GM18861 (cell line): ENCODE data around the gene GMIP.
A peak's percentile ranks its signal among the peaks of the same experiment; 100 is the strongest.
"Not testable (repeated sequence)": the region's sequence is repeated elsewhere in the genome, so short reads cannot be mapped to it uniquely, and the experiment has no call there.

ENCODE experiments used
- ATAC-seq: cut with Tn5 transposase; IDR thresholded peaks from one replicate; pipeline ENCODE4 v1.9.1; 2021; ENCODE audit not compliant: unreplicated experiment

The GMIP gene, protein sequence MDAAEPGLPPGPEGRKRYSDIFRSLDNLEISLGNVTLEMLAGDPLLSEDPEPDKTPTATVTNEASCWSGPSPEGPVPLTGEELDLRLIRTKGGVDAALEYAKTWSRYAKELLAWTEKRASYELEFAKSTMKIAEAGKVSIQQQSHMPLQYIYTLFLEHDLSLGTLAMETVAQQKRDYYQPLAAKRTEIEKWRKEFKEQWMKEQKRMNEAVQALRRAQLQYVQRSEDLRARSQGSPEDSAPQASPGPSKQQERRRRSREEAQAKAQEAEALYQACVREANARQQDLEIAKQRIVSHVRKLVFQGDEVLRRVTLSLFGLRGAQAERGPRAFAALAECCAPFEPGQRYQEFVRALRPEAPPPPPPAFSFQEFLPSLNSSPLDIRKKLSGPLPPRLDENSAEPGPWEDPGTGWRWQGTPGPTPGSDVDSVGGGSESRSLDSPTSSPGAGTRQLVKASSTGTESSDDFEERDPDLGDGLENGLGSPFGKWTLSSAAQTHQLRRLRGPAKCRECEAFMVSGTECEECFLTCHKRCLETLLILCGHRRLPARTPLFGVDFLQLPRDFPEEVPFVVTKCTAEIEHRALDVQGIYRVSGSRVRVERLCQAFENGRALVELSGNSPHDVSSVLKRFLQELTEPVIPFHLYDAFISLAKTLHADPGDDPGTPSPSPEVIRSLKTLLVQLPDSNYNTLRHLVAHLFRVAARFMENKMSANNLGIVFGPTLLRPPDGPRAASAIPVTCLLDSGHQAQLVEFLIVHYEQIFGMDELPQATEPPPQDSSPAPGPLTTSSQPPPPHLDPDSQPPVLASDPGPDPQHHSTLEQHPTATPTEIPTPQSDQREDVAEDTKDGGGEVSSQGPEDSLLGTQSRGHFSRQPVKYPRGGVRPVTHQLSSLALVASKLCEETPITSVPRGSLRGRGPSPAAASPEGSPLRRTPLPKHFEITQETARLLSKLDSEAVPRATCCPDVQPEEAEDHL

GRCh38 chr19:19643158-19644053 is at the start of gene GMIP:
Gene GMIP (minus strand): TSS chr19:19643657. CDS start chr19:19643529, 128 bp downstream.
- ATAC-seq, result peak; percentile 50

- ATAC-seq, result no peak
Measured at GRCh38 chr19:19691683-19692082, 48.2 kb upstream of the GMIP start.

GRCh38 chr19:19689023-19689422 is 45.6 kb upstream of the GMIP start:
- ATAC-seq, result not testable (repeated sequence)

DNA sequence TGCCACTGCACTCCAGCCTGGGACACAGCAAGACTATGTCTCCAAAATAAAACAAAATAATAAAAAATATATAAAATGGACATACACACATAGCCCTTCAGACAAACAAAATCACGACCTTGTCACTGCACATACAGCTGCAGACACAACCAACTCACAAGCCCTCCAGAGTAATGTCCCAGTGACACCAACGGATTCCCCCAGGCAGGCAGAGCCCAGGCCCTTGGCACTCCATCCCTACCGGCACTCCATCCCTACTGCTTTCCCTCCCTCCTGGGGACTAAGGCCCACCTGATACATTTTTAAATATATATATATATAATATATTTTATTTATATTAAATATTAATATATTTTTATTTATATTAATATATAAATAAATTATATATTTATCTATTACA is 43.6 kb upstream of the GMIP start:
- no peak for ATAC-seq

DNA sequence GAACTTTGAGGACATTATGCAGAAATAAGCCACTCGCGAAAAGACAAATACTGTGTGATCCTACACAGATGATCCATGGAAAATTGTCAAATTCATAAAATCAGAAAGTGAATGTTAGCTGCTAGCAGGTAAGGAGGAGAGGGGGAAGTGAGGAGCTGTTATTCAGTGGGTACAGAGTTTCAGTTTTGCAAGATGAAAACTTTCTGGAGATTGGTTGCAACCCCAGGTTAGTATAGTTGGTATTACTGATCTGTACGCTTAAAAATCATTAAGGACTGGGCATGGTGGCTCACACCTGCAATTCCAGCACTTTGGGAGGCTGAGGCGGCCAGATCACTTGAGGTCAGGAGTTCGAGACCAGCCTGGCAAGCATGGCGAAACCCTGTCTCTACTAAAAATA is 43.1 kb upstream of the GMIP start:
- no peak for ATAC-seq

DNA sequence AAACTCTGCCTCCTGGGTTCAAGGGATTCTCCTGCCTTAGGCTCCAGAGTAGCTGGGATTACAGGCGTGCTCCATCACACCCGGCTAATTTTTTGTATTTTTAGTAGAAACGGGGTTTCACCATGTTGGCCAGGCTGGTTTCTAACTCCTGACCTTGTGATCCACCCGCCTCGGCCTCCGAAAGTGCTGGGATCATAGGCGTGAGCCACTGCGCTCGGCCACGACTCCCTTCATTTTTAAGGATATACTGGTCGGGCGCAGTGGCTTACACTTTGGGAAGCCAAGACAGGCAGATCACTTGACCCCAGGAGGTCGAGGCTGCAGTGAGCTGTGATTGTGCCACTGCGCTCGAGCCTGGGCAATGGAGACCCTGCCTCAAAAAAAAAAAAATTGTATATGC is 42.7 kb upstream of the GMIP start:
- ATAC-seq, result not testable (repeated sequence)

DNA sequence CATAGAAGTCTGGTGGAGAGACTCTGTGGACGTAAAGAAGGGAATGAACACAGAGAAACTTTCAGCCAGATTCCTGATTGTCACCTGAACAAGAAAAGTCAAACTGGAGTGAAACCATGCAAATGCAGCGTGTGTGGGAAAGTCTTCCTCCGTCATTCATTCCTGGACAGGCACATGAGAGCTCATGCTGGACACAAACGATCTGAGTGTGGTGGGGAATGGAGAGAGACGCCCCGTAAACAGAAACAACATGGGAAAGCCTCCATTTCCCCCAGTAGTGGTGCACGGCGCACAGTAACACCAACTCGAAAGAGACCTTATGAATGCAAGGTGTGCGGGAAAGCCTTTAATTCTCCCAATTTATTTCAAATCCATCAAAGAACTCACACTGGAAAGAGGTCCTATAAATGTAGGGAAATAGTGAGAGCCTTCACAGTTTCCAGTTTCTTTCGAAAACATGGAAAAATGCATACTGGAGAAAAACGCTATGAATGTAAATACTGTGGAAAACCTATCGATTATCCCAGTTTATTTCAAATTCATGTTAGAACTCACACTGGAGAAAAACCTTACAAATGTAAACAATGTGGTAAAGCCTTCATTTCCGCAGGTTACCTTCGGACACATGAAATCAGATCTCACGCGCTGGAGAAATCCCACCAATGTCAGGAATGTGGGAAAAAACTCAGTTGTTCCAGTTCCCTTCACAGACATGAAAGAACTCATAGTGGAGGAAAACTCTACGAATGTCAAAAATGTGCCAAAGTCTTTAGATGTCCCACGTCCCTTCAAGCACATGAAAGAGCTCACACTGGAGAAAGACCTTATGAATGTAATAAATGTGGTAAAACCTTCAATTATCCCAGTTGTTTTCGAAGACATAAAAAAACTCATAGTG is 36.0 kb upstream of the GMIP start:
- no peak for ATAC-seq

DNA sequence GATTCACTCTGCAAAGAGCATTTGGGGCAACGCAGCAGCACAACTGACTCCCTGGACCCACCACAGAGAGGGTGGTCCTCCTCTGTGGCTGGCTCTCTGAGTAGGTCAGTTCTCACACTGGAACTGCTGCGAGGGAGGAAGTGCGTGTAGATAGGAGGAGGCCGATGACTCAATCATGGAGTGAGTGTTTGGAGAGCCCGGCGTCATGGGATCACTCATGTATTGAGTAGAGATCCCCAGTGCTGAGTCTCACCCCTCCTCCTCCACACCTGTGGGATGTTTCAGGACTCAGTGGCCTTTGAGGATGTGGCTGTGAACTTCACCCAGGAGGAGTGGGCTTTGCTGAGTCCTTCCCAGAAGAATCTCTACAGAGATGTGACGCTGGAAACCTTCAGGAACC is 34.1 kb upstream of the GMIP start:
- ATAC-seq, result no peak

GRCh38 chr19:19674315-19674714 is 30.9 kb upstream of the GMIP start:
- no peak for ATAC-seq

GRCh38 chr19:19672816-19673215 is 29.4 kb upstream of the GMIP start:
- no peak for ATAC-seq

- no peak for ATAC-seq
Measured at GRCh38 chr19:19670070-19670551, 26.7 kb upstream of the GMIP start.

GRCh38 chr19:19668230-19669012 is 25.0 kb upstream of the GMIP start, which contains the start of gene ZNF101:
Gene ZNF101 (plus strand): TSS chr19:19668839. CDS start chr19:19668964, 125 bp downstream.
- ATAC-seq, result peak; percentile 52

- ATAC-seq, result not testable (repeated sequence)
Measured at GRCh38 chr19:19665420-19665948, 22.0 kb upstream of the GMIP start.

DNA sequence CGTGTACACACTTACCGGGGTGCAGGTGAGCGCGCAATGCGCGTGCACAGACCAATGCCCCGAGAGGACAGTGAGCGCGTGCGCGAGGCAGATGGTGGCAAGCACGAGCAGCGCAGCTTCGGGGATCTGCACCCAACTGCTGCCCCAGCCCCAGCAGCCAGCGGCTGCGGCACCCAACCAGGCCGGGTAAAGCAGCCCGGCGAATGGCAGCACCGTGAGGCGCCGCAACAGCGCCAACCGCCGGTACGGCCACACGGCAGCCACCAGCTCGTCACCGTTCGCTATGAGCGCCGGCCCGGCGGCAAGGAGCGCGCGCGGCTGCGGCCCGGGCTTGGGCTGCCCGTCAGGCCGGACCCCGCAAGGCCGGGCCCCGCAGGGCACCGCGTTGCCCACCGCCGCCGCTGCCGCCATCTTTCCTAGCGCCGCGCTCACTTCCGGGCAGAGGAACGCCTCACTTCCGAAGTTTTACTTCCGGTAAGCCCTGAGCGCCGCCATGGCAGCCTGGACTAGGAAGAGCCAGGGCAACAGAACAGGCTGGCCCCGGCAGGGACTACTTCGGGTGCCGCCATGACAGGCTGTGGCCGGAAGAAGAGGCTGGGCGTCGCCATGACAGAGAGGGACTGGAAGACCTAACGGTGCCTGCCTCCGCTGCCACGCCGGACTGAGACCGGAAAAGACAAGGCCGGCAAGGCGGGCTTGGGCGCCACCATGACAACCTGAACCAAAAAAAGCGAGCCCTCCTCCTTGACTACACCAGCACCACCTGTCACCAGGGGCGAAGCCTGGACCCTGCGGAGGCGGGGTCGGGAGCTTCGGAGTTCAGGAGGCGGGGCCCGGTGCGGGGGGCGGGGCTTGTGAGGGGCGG is 20.0 kb upstream of the GMIP start, which contains the start of gene ATP13A1:
TSS of gene ATP13A1 (minus strand) at position 421 of the 865 bp plus-strand sequence. CDS start at position 411, 10 bp downstream.
- peak; percentile 66 for ATAC-seq

GRCh38 chr19:19662871-19663255 is 19.4 kb upstream of the GMIP start:
- ATAC-seq, result no peak

- no peak for ATAC-seq
Measured at GRCh38 chr19:19662344-19662743, 18.9 kb upstream of the GMIP start.

GRCh38 chr19:19661675-19662251 is 18.3 kb upstream of the GMIP start:
- ATAC-seq, result no peak
